GM21717 (cell line): ENCODE measurements around the gene GIPC3.
"Not testable (repeated sequence)": the region's sequence is repeated elsewhere in the genome, so short reads cannot be mapped to it uniquely, and the experiment has no call there.

ENCODE experiments used
- ATAC-seq: cut with Tn5 transposase; IDR thresholded peaks from one replicate; pipeline ENCODE4 v1.9.1; 2021; ENCODE audit warnings: mild to moderate bottlenecking, moderate library complexity; ENCODE audit not compliant: unreplicated experiment

GIPC3 gene

GRCh38 chr19:3615524-3616135, 30.4 kb downstream of the GIPC3 start:
- no peak for ATAC-seq

DNA sequence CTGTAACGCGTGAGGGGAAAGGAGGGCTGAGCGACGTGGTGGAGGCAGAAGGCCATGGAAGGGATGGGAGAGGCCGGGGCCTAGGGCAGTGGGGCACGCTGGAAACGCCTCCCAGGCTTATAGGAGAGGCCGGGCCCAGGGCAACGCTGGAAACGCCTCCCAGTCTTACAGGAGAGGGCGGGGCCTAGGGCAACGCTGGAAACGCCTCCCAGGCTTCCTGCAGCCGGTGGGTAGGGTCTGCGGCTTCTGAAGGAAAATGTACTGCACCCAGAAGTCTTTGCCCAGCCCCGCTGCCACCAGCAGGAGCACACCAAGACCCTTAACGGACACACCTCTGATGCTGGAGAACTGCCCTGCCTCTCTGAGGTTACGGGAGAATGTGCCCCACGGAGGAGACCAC, 32.2 kb downstream of the GIPC3 start:
- ATAC-seq = no peak

DNA sequence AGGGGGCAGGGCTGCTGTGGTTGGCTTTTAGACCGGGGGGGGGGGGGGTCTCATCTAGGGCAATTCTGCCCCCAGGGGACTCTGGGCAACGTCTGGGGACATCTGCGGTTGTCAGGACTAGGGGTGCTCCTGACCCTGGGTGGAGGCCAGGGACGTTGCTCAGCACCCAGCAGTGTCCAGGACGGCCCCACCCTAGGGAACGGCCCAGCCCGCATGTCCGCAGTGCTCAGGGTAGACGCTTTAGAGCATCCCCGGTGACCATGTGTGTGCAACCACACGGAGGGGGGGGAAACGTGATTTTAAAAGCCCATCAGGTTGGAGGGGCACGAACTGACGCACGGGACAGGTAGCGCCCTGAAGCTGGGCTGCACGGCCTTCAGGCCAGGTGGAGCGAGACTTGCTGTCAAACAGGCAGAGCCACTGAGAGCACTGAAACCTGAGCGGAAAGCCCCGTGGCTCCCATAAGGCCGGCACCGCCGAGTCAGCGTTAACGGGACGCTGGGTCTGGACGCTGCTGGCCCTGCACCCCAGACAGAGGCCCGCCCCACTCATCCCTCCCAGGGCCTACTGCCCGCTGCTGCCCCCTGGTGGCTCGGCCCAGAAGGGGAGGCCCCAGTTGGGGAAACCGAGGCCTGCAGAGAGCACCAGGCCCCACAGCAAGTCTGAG, 33.0 kb downstream of the GIPC3 start:
- no peak for ATAC-seq

DNA sequence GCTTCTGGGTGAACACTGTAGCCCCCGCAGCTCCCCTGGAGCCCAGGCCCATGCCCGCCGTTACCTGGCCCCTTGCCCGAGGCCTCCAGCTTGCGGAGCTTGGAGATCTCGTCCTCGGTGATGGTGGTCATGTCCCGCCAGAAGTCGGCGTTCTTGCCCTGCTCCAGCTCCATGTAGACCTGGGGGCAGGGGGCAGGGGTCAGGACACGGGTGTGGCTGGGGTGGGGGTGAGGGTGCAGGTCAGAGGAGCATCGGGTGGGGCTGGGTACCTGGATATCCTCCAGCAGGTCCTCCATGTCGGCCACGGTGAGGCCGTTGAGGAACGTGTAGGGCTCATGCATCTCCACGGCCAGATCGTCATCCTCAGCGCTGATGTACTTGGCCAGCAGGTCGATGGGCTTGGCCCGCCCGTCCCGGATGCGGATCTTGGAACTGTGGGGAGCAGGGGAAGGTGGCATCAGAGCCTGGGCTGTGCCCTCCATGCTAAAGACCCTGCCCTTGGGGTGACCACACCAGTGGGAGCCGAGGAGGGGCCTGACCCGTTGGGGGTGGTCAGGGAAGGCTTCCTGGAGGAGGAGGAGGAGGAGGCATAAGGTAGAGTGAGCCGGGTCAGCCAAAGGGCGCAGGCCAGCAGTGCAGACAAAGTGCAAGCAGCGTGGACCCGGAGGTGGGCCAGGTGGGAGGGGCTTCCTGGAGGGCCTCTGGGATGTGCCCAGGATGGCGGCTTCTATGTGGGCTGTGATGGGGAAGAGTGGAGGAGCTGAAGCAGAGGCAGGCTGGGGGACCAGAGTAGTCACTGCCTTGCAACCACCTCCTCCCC, 33.7 kb downstream of the GIPC3 start:
- ATAC-seq = no peak

GRCh38 chr19:3619631-3620012, 34.3 kb downstream of the GIPC3 start:
- ATAC-seq = no peak

DNA sequence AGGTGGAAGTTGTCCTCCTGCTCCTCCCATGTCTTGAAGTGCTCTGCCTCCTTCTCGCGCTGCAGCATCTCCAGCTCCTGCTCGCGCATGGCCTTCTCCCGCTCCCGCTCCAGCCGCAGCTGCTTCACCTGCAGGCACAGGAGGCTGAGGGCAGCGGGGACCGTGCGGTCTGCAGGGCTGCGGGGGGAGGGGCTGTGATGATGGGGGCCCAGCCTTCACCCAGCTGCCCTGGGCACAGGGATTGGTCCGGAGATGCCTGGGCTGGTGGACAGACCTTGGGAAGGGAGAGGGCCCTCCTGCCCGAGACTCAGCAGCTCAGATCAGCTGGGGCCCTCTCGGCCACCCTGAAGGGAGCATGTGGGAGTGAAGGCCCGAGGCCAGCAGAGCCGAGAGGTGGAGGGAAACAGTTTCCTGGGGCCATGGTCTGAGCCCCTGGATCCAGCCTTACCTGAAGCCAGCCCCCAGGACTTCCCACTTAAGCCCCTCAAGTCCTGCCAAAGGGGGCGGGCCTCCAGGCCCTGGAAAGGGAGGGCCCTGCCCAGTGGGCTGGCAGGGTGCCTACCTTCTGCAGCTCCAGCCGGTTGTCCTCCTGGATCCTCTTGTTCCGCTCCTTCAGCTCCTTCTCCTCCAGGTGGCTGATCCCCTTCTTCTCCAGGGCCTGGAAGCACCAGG, 35.0 kb downstream of the GIPC3 start:
- ATAC-seq = no peak

- ATAC-seq = no peak
Observed at GRCh38 chr19:3620817-3621547, 35.7 kb downstream of the GIPC3 start.

DNA sequence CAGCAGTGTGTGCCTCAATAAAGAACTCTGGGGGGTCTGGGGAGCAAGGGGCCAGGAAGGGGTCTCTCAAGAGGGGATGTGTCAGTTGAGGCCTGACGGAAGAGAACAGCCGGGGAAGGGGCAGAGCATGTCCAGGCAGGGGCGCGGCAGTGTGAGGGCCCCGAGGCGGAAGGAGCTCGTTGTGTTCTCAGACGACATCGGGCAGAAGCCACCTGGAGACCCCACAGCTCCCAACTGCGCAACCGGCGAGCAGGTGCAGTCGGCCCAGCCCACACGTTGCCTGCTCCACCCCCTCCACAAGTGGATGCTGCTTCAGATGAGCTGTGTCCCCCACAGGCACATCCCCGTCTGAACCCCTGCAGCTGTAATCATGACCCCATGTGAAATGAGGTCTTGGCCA, 36.4 kb downstream of the GIPC3 start:
- ATAC-seq = no peak

GRCh38 chr19:3622224-3622623, 36.9 kb downstream of the GIPC3 start:
- no peak for ATAC-seq

GRCh38 chr19:3623716-3624115, 38.4 kb downstream of the GIPC3 start:
- no peak for ATAC-seq

DNA sequence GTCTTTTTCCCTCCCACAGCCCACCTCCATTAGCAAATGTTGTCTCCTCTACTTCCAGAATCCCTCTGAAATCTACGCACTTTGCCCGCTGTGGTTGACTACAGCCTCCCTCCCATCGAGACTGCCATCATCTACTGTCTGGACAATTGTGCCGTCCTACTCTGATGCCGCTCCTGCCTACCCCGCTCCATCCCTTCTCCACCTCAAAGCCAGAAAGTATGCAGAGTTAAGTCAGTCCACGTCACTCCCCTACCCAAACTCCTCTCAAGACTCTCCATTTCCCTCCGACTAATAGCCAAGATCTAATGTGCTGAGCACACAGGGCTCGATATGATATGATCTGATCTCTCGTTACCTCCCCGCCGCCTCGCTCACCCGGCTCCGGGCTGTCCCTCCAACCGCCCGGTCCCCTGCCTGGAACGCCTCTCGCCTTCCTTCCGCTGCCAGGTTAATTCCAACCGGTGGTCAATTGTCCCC, 40.8 kb downstream of the GIPC3 start:
- no peak for ATAC-seq

DNA sequence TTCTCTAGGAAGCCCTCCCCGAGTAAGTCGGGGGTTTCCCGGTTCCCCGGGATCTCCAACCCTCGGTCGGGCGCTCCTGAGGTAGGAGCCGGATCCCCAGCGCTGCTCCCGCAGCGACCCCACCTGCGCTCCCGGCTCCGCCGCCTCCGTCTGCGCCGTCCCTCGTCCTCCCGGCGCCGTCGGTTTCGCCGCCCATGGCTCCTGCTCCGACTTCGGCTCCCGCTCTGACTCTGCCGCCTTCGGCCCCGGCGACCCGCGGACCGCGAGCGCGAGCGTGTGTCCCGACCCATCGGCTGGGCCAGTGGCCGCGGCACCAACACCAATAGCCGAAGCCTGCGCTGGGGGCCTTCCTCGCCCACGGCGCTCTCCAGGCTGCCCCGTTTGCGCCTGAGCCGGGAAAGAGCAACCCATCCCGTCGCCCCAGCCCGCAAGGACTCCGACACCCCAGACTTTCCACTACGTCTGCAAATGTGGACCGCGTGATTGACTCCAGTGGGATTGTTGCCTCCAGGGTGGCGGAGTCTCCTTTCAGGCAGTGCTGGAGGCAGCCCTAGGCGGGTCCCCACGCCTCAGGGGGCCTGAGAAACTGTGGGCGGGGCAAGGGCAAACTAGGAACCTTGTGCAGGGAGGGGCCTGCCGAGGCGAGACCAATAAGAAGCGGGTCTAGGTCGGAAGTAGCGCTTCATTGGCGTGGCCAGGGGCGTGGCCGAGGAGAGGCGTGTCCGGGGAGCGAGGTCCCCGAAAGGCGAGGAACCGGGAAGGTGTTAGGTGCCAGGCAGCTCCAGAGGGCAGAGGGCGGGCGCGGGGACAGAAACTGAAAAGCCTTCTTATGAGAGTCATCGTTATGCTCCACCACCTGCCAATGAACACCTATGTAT, 41.4 kb downstream of the GIPC3 start, which contains the start of gene CACTIN:
Gene CACTIN, minus strand, starts transcription at position 318 of the 878 bp plus-strand sequence. Its CDS starts 28 bp downstream, at position 290.
- ATAC-seq = peak; percentile 78

GRCh38 chr19:3627351-3627723, 42.1 kb downstream of the GIPC3 start:
- ATAC-seq = no peak

- ATAC-seq = not testable (repeated sequence)
Observed at GRCh38 chr19:3628766-3629165, 43.5 kb downstream of the GIPC3 start.

DNA sequence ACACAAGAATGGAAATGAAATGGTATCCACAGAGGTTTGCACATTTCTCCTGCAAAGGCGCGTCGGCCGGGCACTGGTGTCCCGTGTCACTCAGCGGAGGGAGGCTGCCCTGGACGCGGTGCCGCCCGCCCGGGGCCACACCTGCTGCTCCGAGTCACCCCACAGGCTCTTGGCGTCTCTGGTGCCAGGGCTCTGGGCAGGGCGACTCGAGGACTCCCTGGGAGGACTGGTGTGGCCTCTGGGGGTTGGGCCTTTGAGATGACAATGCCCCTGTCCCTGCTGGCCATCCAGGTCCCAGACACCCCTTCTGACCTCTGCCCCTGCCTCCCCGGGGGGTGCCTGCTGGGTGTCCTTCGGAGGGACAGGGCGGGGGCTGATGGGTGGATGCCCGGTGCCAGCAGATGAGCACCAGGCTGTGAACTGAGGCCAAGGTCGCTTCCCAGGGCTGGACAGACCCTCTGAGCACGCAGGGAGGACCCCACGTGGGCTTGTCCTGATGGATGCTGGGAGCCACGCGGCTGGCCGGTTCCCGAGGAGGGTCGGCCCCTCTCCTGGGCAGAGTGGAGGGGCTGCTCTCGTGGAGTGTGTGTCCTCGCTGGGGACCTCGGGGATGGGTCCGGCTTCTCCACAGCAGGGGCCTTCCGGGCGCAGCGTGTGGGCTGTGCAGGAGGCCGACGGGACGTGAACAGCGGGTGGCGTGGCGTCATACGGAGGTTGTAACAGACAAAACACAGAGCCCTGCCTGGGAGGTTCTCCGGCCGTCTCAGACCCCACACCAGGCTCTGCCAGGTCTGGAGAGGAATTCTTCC, 46.0 kb downstream of the GIPC3 start:
- no peak for ATAC-seq

DNA sequence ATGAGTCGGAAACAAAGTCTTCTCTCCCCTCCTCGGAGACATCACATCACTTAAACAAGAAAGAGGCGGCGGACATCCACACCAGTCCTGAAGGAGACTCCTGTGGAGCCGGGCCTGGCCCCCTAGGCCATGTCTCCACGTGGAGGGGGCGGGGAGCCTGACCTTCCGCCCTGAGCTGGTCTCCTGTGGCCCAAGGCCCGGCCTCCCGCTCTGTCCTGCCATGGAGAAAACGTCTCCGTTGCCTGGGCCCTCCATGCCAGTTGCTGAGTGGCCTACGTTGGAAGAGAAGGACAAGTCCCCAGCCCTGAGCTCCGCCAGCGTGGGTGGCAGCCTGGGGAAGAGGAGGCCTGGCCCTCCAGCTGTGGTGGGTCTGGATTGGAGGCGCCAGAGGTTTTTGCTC, 46.8 kb downstream of the GIPC3 start:
- ATAC-seq = no peak

GRCh38 chr19:3632739-3633558, 47.7 kb downstream of the GIPC3 start:
- no peak for ATAC-seq

GRCh38 chr19:3633559-3633988, 48.3 kb downstream of the GIPC3 start:
- no peak for ATAC-seq
